OCI-LY7 (cell line): Measurements from ENCODE around the gene RGS19. TPM values are rescaled to one million over a fixed set of nuclear protein-coding genes. Genes with fewer than 3 reads are reported as not detected.

Experiments
- BruUV-seq: library from RNA; stranded (reverse); fragments of 400-500 nt; replicated peaks from 2 replicates; lab custom pipeline; 2021; lab: Mats Ljungman, UMichigan
- CTCF ChIA-PET: fragments of 300-600 bp; sonication (Branson Sonifier 250); formaldehyde crosslinking; loops from one replicate; lab custom pipeline; 2022; ENCODE audit warnings: antibody characterized with exemption; ENCODE audit not compliant: unreplicated experiment; lab: Charles Lee
- POLR2A ChIA-PET: fragments of 300-600 bp; sonication (Branson Sonifier 250); formaldehyde crosslinking; loops from one replicate; lab custom pipeline; 2022; ENCODE audit warnings: antibody characterized with exemption; lab: Charles Lee
- DNase-seq: peaks from one replicate; pipeline ENCODE4 v3.0.0-alpha.2; 2015; ENCODE audit warnings: low spot score
- H2AFZ ChIP-seq: fragments of 200-600 bp; sonication (generic), shearing (Covaris generic); 2 replicates; pipeline ENCODE4 v1.6.1; 2014; ENCODE audit warnings: mild to moderate bottlenecking, antibody characterized with exemption, low read length, moderate library complexity
- H3K27ac ChIP-seq: fragments of 200-600 bp; sonication (generic); 2 replicates; pipeline ENCODE4 v1.5.1; 2014; ENCODE audit warnings: mixed run types, low read depth, mild to moderate bottlenecking, moderate library complexity, low read length, inconsistent platforms; ENCODE audit not compliant: poor library complexity, severe bottlenecking
- H3K36me3 ChIP-seq: fragments of 200-600 bp; sonication (generic); 2 replicates; pipeline ENCODE4 v1.6.1; 2014; ENCODE audit warnings: mild to moderate bottlenecking, antibody characterized with exemption, low read length, moderate library complexity, mixed read lengths; ENCODE audit not compliant: insufficient read depth
- H3K4me1 ChIP-seq: fragments of 200-600 bp; sonication (generic); 2 replicates; pipeline ENCODE4 v1.5.1; 2014; ENCODE audit warnings: mild to moderate bottlenecking, low read length; ENCODE audit not compliant: insufficient read depth, poor library complexity, severe bottlenecking
- H3K4me2 ChIP-seq: fragments of 200-600 bp; sonication (generic); 2 replicates; pipeline ENCODE4 v1.6.1; 2014; ENCODE audit warnings: mild to moderate bottlenecking, low read length
- H3K4me3 ChIP-seq: fragments of 200-600 bp; sonication (generic); 2 replicates; pipeline ENCODE4 v1.5.1; 2014; ENCODE audit warnings: mild to moderate bottlenecking, low read depth, low read length; ENCODE audit not compliant: poor library complexity, severe bottlenecking
- H3K79me2 ChIP-seq: fragments of 200-600 bp; sonication (generic); 2 replicates; pipeline ENCODE4 v1.6.1; 2016; ENCODE audit warnings: low read depth, mild to moderate bottlenecking, low read length, moderate library complexity, mixed read lengths; ENCODE audit not compliant: insufficient read depth
- H3K9me2 ChIP-seq: fragments of 200-600 bp; sonication (generic); 2 replicates; pipeline ENCODE4 v1.6.1; 2016; ENCODE audit warnings: mild to moderate bottlenecking, low read length, mixed read lengths; ENCODE audit not compliant: insufficient read depth
- H3K9me3 ChIP-seq: fragments of 200-600 bp; sonication (generic); 2 replicates; pipeline ENCODE4 v1.6.1; 2014; ENCODE audit warnings: mild to moderate bottlenecking, mixed run types, low read length, mixed read lengths
- H4K20me1 ChIP-seq: fragments of 200-600 bp; sonication (generic); 2 replicates; pipeline ENCODE4 v1.6.1; 2014; ENCODE audit warnings: mild to moderate bottlenecking, antibody characterized with exemption, low read length, moderate library complexity, mixed read lengths; ENCODE audit not compliant: insufficient read depth
- EZH2phosphoT487 ChIP-seq: fragments of 200-600 bp; sonication (generic); IDR thresholded peaks from 2 replicates; pipeline ENCODE4 v1.6.1; 2018; ENCODE audit warnings: low read depth, borderline replicate concordance, mild to moderate bottlenecking, mixed run types, antibody characterized with exemption, low read length, moderate library complexity, mixed read lengths
- intact Hi-C: fragments of 100-400 bp; cut with micrococcal nuclease; formaldehyde crosslinking; loops from one replicate; pipeline ENCODE4 v1.10.0; 2022; ENCODE audit not compliant: unreplicated experiment
- total RNA-seq, 2 experiments: library from RNA; depleted of rRNA in 1 of 2; stranded (reverse); fragments of >200 nt in 1 of 2; shearing (Covaris generic) in 1 of 2; gene quantifications; 2 replicates each; pipeline ENCODE4 v1.2.3, GENCODE V29; 2014 to 2022
- TF ChIP-seq, protein P1 (sequence below): fragments of 200-600 bp; sonication (generic); conservative IDR thresholded peaks from 2 replicates; pipeline ENCODE4 v1.5.1; 2014; ENCODE audit warnings: mild to moderate bottlenecking, antibody characterized with exemption, low read length, moderate library complexity, mixed read lengths

Gene RGS19
- total RNA-seq, 2 experiments from 2014 or later = 69.4 to 106 TPM

- Histone ChIP-seq H2AFZ (no peak overlapping the region), H3K4me2 (no peak overlapping the region), H3K9me3 (no peaks in the 10 kb centered on the region), H3K79me2 (no peaks in the 10 kb centered on the region), H3K4me3 (no peak overlapping the region), H3K9me2 (no peaks in the 10 kb centered on the region), H3K36me3 (no peaks in the 10 kb centered on the region), H3K4me1 (peaks cover 50% of the 10 kb centered on the region), H3K27ac (no peak overlapping the region), H4K20me1 (no peaks in the 10 kb centered on the region)
- intact Hi-C loops = no loop called here
- DNase-seq = no peak
- no TSS peak for BruUV-seq
- TF ChIP-seq, protein P1, sequence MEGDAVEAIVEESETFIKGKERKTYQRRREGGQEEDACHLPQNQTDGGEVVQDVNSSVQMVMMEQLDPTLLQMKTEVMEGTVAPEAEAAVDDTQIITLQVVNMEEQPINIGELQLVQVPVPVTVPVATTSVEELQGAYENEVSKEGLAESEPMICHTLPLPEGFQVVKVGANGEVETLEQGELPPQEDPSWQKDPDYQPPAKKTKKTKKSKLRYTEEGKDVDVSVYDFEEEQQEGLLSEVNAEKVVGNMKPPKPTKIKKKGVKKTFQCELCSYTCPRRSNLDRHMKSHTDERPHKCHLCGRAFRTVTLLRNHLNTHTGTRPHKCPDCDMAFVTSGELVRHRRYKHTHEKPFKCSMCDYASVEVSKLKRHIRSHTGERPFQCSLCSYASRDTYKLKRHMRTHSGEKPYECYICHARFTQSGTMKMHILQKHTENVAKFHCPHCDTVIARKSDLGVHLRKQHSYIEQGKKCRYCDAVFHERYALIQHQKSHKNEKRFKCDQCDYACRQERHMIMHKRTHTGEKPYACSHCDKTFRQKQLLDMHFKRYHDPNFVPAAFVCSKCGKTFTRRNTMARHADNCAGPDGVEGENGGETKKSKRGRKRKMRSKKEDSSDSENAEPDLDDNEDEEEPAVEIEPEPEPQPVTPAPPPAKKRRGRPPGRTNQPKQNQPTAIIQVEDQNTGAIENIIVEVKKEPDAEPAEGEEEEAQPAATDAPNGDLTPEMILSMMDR = no peak
- no peak for TF ChIP-seq EZH2phosphoT487
- CTCF ChIA-PET = no interaction called here
- POLR2A ChIA-PET = no interaction called here
These were observed 24.8 kb upstream of the RGS19 start for GRCh38 chr20:64103871-64104666.

DNA sequence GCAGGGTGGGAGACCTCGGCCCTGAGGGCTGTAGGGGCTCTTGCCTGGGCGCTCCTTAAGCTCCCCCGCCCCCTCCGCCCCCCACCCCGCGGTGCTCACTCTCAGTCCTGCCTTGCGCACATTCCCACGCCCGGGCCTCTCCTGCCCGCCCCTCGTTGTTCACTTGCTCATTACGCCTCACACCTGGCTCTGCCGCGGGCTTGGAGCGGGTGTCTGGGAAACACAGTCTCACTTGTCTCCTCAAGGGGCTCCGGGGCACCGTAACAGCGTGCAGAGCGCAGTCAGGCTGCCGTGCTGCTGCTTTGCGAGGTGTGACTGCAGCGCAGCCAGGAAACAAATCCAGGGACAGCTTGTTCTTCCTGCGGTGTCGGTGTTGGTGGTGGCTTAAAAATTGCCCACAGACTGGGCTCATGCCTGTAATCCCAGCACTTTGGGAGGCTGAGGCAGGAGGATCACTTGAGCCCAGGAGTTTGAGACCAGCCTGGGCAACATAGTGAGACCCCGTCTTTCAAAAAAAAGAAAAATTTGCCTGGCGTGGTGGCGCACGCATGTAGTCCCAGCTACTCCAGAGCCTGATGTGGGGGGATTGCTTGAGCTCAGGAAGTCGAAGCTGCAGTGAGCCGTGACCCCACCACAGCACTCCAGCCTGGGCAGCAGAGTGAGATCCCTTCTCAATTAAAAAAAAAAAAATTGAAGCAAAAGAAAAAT lies 23.5 kb upstream of the RGS19 start:
- no TSS peak for BruUV-seq
- no peaks in the 10 kb centered on the region for H3K9me3 ChIP-seq
- ChIA-PET POLR2A (no interaction called here), CTCF (interaction anchor here (0.6 kb wide), 2 partner anchors 43 to 140 kb away, joined by 4 to 6 read pairs; no protein-coding TSS in a partner anchor)
- no peak overlapping the region for H3K27ac ChIP-seq
- no peaks in the 10 kb centered on the region for H3K79me2 ChIP-seq
- H3K4me3 ChIP-seq = peak overlapping the region; percentile 65
- no peaks in the 10 kb centered on the region for H4K20me1 ChIP-seq
- no peaks in the 10 kb centered on the region for H3K9me2 ChIP-seq
- no peak for TF ChIP-seq EZH2phosphoT487
- TF ChIP-seq, protein P1 = no peak
- peaks cover 46% of the 10 kb centered on the region for H3K4me1 ChIP-seq
- peak overlapping the region; percentile 67; the same call in 1 of the 2 replicates for H2AFZ ChIP-seq
- no peaks in the 10 kb centered on the region for H3K36me3 ChIP-seq
- intact Hi-C loops = no loop called here
- DNase-seq = peak; percentile 33
- H3K4me2 ChIP-seq = peak overlapping the region; percentile 71
